A549 treated with dexamethasone at 1 μM for 4 hours (cell line): ENCODE measurements around the gene YRDC. TPM values are rescaled to one million over a fixed set of nuclear protein-coding genes. Genes with fewer than 3 reads are reported as not detected.

Experiments
- total RNA-seq: library from RNA; stranded (reverse); fragments of 200-300 nt; extraction: Qiagen RNA extraction; gene quantifications from 5 replicates; pipeline ENCODE4 v1.2.3, GENCODE V29; 2022

Gene YRDC, protein sequence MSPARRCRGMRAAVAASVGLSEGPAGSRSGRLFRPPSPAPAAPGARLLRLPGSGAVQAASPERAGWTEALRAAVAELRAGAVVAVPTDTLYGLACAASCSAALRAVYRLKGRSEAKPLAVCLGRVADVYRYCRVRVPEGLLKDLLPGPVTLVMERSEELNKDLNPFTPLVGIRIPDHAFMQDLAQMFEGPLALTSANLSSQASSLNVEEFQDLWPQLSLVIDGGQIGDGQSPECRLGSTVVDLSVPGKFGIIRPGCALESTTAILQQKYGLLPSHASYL
- 12.4 to 16.3 TPM (median 14.8 TPM) in 5 replicates for total RNA-seq

DNA sequence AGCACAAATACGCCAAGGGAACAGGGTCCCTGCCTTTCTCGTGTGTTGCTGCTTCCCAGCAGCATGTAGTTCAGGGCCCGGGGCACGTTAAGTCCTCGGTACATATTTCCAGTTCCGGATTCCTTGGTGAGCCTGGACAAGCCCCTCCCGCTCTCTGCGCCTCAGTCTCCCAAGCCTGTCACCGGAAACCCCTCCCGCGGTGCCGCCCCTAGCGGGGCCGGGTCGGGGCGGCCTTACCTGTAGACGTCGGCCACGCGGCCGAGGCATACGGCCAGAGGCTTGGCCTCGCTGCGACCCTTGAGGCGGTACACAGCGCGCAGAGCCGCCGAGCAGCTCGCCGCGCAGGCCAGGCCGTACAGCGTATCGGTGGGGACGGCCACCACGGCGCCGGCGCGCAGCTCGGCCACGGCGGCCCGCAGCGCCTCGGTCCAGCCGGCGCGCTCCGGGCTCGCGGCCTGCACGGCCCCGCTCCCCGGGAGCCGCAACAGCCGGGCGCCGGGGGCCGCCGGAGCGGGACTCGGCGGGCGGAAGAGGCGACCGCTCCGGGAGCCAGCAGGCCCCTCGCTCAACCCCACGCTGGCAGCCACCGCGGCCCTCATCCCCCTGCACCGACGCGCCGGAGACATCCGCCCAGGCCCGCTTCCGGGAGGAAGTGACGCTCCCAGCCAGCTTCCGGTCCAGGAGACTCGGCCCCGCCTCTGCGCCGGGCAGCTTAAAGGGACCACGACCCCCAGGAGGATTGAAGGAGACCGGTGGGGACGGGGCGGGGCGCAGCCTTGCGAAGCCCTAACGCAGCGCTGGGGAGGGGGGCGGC, at the start of gene YRDC, which contains the start of gene C1orf122:
Gene YRDC, minus strand, starts transcription at position 654 of the 814 bp plus-strand sequence. Its CDS starts 28 bp downstream, at position 626.
Gene C1orf122, plus strand, starts transcription at position 236 of the 814 bp plus-strand sequence. CDS start 615 bp downstream, outside the sequence.

GRCh38 chr1:37793773-37794371, 14.1 kb downstream of the YRDC start, which contains the start of gene MANEAL:
Gene MANEAL (plus strand): TSS chr1:37793847. CDS start chr1:37794183, 336 bp downstream.

DNA sequence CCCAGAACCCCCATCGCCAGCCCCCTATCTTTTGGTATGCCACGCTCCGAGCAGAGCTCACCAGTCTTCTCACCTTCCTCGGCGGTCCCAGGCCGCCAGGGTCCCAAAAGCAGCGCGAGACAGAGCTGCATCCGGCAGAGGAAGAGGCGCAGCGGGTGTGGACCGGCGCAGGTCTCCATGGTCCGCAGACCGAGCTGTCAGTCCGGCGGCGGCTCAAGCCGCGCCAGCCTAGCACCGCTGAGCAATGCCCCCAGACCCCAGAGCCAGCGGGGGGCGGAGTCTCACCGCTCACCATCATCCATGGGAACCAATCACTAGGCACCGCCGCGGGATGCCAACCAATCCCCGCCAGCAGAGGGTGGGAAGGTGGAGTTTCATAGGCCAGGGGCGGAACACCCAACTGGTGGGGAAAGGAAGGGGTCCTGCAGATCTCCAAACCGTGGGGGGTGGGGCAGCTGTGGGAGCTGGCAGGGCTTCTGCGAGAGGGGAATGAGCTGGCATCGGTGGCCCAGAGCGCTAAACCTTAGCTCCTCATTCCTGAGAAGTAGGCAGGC, 43.0 kb downstream of the YRDC start, which contains the start of gene EPHA10:
Gene EPHA10, minus strand, starts transcription at position 233 of the 554 bp plus-strand sequence. Its CDS starts 54 bp downstream, at position 179.

Other genes starting within 250 kb of the YRDC start
- 61.7 to 65.8 TPM (median 65.0 TPM) in 5 replicates for gene GNL2, start 212.3 kb downstream of the YRDC start, total RNA-seq
- 0.10 to 0.15 TPM (median 0.11 TPM) in 5 replicates for gene RSPO1, start 173.3 kb downstream of the YRDC start, total RNA-seq
- gene CDCA8, start 115.7 kb downstream of the YRDC start, total RNA-seq, result 44.5 to 49.4 TPM (median 45.8 TPM) in 5 replicates
- 0.98 to 2.3 TPM (median 1.2 TPM) in 5 replicates for gene EPHA10, start 43.1 kb downstream of the YRDC start, total RNA-seq
- gene MANEAL, start 14.4 kb downstream of the YRDC start, total RNA-seq, result 20.6 to 26.6 TPM (median 26.3 TPM) in 5 replicates
- 35.9 to 53.8 TPM (median 48.8 TPM) in 5 replicates for gene C1orf122, start 418 bp downstream of the YRDC start, total RNA-seq
- gene MTF1, start 51.4 kb upstream of the YRDC start, total RNA-seq, result 4.2 to 6.5 TPM (median 5.8 TPM) in 5 replicates
- gene INPP5B, start 138.8 kb upstream of the YRDC start, total RNA-seq, result 4.3 to 5.4 TPM (median 4.6 TPM) in 5 replicates
- gene SF3A3, start 181.8 kb upstream of the YRDC start, total RNA-seq, result 51.7 to 86.5 TPM (median 58.0 TPM) in 5 replicates
- gene FHL3, start 197.3 kb upstream of the YRDC start, total RNA-seq, result 9.6 to 12.4 TPM (median 10.2 TPM) in 5 replicates
- 45.4 to 62.0 TPM (median 51.5 TPM) in 5 replicates for gene UTP11, start 204.5 kb upstream of the YRDC start, total RNA-seq
- 0.05 TPM in 2 of 5 replicates, not detected in the others for gene POU3F1, start 238.6 kb upstream of the YRDC start, total RNA-seq